D721Med (cell line): ENCODE measurements around the gene DPH7.
"Not testable (repeated sequence)": the region's sequence is repeated elsewhere in the genome, so short reads cannot be mapped to it uniquely, and the experiment has no call there.

ENCODE experiments used
- DNase-seq: peaks from one replicate; pipeline ENCODE4 v3.0.0; 2011; ENCODE audit warnings: low spot score; ENCODE audit not compliant: insufficient read length
- FAIRE-seq: peaks from 2 replicates; lab custom pipeline; 2011; peaks lifted over from hg19 to GRCh38; lab: Jason Lieb, UNC
- CTCF ChIP-seq: IDR thresholded peaks from 2 replicates; pipeline ENCODE4 v1.5.1; 2012; ENCODE audit warnings: mild to moderate bottlenecking, control low read depth; ENCODE audit not compliant: insufficient read depth; ENCODE audit errors: missing control alignments

DPH7 gene

GRCh38 chr9:137511758-137512463 lies 66.8 kb downstream of the DPH7 start:
- no peak for DNase-seq
- no peak for TF ChIP-seq CTCF
- no peak for FAIRE-seq

- not testable (repeated sequence) for DNase-seq, FAIRE-seq
Observed at GRCh38 chr9:137511126-137511525, 67.6 kb downstream of the DPH7 start.

GRCh38 chr9:137509198-137509597 lies 69.5 kb downstream of the DPH7 start:
- no peak for TF ChIP-seq CTCF
- no peak for DNase-seq
- FAIRE-seq = no peak

- no peak for FAIRE-seq
- no peak for TF ChIP-seq CTCF
- DNase-seq = no peak
Observed at GRCh38 chr9:137506702-137507171, 72.0 kb downstream of the DPH7 start.

- FAIRE-seq (no peak), DNase-seq (no peak)
- no peak for TF ChIP-seq CTCF
Observed at GRCh38 chr9:137506274-137506673, 72.5 kb downstream of the DPH7 start.

- TF ChIP-seq CTCF = no peak
- FAIRE-seq (no peak), DNase-seq (no peak)
Observed at GRCh38 chr9:137505421-137506140, 73.1 kb downstream of the DPH7 start.
